Neuronal stem cell (in vitro differentiated cells): ENCODE results near the gene RALGAPA1.
"Not testable (repeated sequence)": the region's sequence is repeated elsewhere in the genome, so short reads cannot be mapped to it uniquely, and the experiment has no call there.

Experiments used
- DNase-seq: peaks from one replicate; pipeline ENCODE4 v3.0.0-alpha.2; 2013; ENCODE audit warnings: low spot score
- H2AFZ ChIP-seq: one replicate; pipeline ENCODE4 v1.6.1; 2013; ENCODE audit warnings: mild to moderate bottlenecking, low read length, inconsistent platforms
- H2AK5ac ChIP-seq: 2 replicates; pipeline ENCODE4 v1.6.1; 2013; ENCODE audit warnings: low read depth, mild to moderate bottlenecking, inconsistent platforms, low read length, moderate library complexity, mixed read lengths
- H2BK120ac ChIP-seq: 2 replicates; pipeline ENCODE4 v1.6.1; 2013; ENCODE audit warnings: low read depth, mild to moderate bottlenecking, inconsistent platforms, low read length, moderate library complexity, mixed read lengths
- H2BK12ac ChIP-seq: one replicate; pipeline ENCODE4 v1.6.1; 2013; ENCODE audit warnings: low read length, inconsistent platforms
- H2BK15ac ChIP-seq: 2 replicates; pipeline ENCODE4 v1.6.1; 2013; ENCODE audit warnings: mild to moderate bottlenecking, low read length, inconsistent platforms, mixed read lengths
- H2BK5ac ChIP-seq: one replicate; pipeline ENCODE4 v1.6.1; 2013; ENCODE audit warnings: inconsistent platforms, mild to moderate bottlenecking, low read length, moderate library complexity
- H3K14ac ChIP-seq: one replicate; pipeline ENCODE4 v1.6.1; 2013; ENCODE audit warnings: low read length, inconsistent platforms
- H3K18ac ChIP-seq: 2 replicates; pipeline ENCODE4 v1.6.1; 2013; ENCODE audit warnings: low read length, inconsistent platforms
- H3K23ac ChIP-seq: 2 replicates; pipeline ENCODE4 v1.6.1; 2013; ENCODE audit warnings: low read depth, mild to moderate bottlenecking, mixed read lengths, low read length, inconsistent platforms; ENCODE audit not compliant: poor library complexity
- H3K27ac ChIP-seq: replicated peaks from 3 replicates; pipeline ENCODE4 v1.5.1; 2013; ENCODE audit warnings: low read length, inconsistent platforms
- H3K27me3 ChIP-seq, 3 experiments: 2 replicates each; pipeline ENCODE4 v1.6.1; 2013; ENCODE audit warnings: low read length in 3 of 3, mild to moderate bottlenecking in 2 of 3, inconsistent platforms in 1 of 3, low read depth in 1 of 3, mixed read lengths in 1 of 3, moderate library complexity in 1 of 3; ENCODE audit not compliant: control insufficient read depth in 3 of 3, insufficient read depth in 3 of 3
- H3K36me3 ChIP-seq, 2 donors: replicated peaks in 1 of 2; 2 replicates each; pipeline ENCODE4 v1.6.1; 2013; ENCODE audit warnings: low read length in 2 of 2; ENCODE audit not compliant: control insufficient read depth in 2 of 2, insufficient read depth in 2 of 2
- H3K4ac ChIP-seq: 2 replicates; pipeline ENCODE4 v1.6.1; 2013; ENCODE audit warnings: inconsistent platforms, mild to moderate bottlenecking, low read length, moderate library complexity
- H3K4me1 ChIP-seq, 2 donors: 1 replicate in 1 of 2; 2 replicates in 1 of 2; pipeline ENCODE4 v1.6.1; 2013; ENCODE audit warnings: low read length in 2 of 2, low read depth in 1 of 2; ENCODE audit not compliant: control insufficient read depth in 2 of 2, insufficient read depth in 1 of 2
- H3K4me2 ChIP-seq: one replicate; pipeline ENCODE4 v1.6.1; 2013; ENCODE audit warnings: mild to moderate bottlenecking, low read length, inconsistent platforms; ENCODE audit not compliant: insufficient read depth, poor library complexity, severe bottlenecking
- H3K4me3 ChIP-seq, 2 donors: 2 replicates each; pipeline ENCODE4 v1.5.1; 2013; ENCODE audit warnings: low read length in 2 of 2, mild to moderate bottlenecking in 2 of 2, inconsistent platforms in 1 of 2, moderate library complexity in 1 of 2
- H3K79me1 ChIP-seq: one replicate; pipeline ENCODE4 v1.6.1; 2013; ENCODE audit warnings: low read depth, mild to moderate bottlenecking, inconsistent platforms, low read length, moderate library complexity
- H3K9ac ChIP-seq: one replicate; pipeline ENCODE4 v1.6.1; 2013; ENCODE audit warnings: mild to moderate bottlenecking, low read depth, low read length, inconsistent platforms; ENCODE audit not compliant: poor library complexity
- H3K9me3 ChIP-seq, 2 donors: replicated peaks in 1 of 2; 2 replicates each; pipeline versions ENCODE3 to v1.6.1; 2013; ENCODE audit warnings: low read length in 2 of 2, mild to moderate bottlenecking in 2 of 2, inconsistent platforms in 1 of 2, low read depth in 1 of 2, mixed read lengths in 1 of 2, moderate library complexity in 1 of 2; ENCODE audit not compliant: control insufficient read depth in 2 of 2, insufficient read depth in 1 of 2
- H4K8ac ChIP-seq: one replicate; pipeline ENCODE4 v1.6.1; 2013; ENCODE audit warnings: low read depth, mild to moderate bottlenecking, inconsistent platforms, low read length, moderate library complexity
- H4K91ac ChIP-seq: one replicate; pipeline ENCODE4 v1.6.1; 2013; ENCODE audit warnings: low read length, low read depth, mild to moderate bottlenecking, inconsistent platforms; ENCODE audit not compliant: poor library complexity
- WGBS, 2 donors: extraction: QIAGEN DNeasy Blood & Tissue Kit; methylation state at CpG; one replicate each; pipeline ENCODE4 v1.1.7; 2013; ENCODE audit warnings: missing lambda C conversion rate in 2 of 2, mixed read lengths in 1 of 2; ENCODE audit not compliant: insufficient read length in 2 of 2, insufficient replicate concordance in 1 of 2; ENCODE audit errors: extremely low coverage in 2 of 2; 5-methylcytosine and 5-hydroxymethylcytosine counted together

The RALGAPA1 gene

GRCh38 chr14:35626947-35627346 lies 182.1 kb downstream of the RALGAPA1 start:
- not testable (repeated sequence) for H3K23ac ChIP-seq, H3K4ac ChIP-seq, H3K27me3 ChIP-seq, H3K18ac ChIP-seq, H2BK15ac ChIP-seq, H2BK120ac ChIP-seq, H3K4me3 ChIP-seq, H2BK5ac ChIP-seq, H2BK12ac ChIP-seq, H3K9ac ChIP-seq, H3K4me1 ChIP-seq, H3K79me1 ChIP-seq, H3K27ac ChIP-seq, H3K4me2 ChIP-seq, H2AK5ac ChIP-seq, H4K91ac ChIP-seq, H3K14ac ChIP-seq, H3K9me3 ChIP-seq, H2AFZ ChIP-seq, DNase-seq, H4K8ac ChIP-seq
- no CpG with 5 or more reads among the region's 2 CpGs for WGBS, 2 donors
- peaks cover 0 to 11% of the 10 kb centered on the region in 2 donors for H3K36me3 ChIP-seq

- H3K4ac ChIP-seq, H4K91ac ChIP-seq, H3K23ac ChIP-seq, H2BK5ac ChIP-seq, H2AK5ac ChIP-seq, H3K4me1 ChIP-seq, DNase-seq, H2BK120ac ChIP-seq, H3K9ac ChIP-seq, H3K18ac ChIP-seq, H2AFZ ChIP-seq, H3K79me1 ChIP-seq, H3K27me3 ChIP-seq, H2BK15ac ChIP-seq, H3K14ac ChIP-seq, H3K4me2 ChIP-seq, H4K8ac ChIP-seq, H3K4me3 ChIP-seq, H3K9me3 ChIP-seq, H3K27ac ChIP-seq, H2BK12ac ChIP-seq: not testable (repeated sequence)
- H3K36me3 ChIP-seq, result peaks cover 0 to 11% of the 10 kb centered on the region in 2 donors
- WGBS, 2 donors, result no CpG with 5 or more reads among the region's 4 CpGs
Observed at GRCh38 chr14:35621996-35622395, 187.1 kb downstream of the RALGAPA1 start.

GRCh38 chr14:35619998-35620397 lies 189.1 kb downstream of the RALGAPA1 start:
- H3K27ac ChIP-seq, H3K4ac ChIP-seq, H3K14ac ChIP-seq, H3K4me3 ChIP-seq, H2AFZ ChIP-seq, H3K79me1 ChIP-seq, H2BK15ac ChIP-seq, H3K27me3 ChIP-seq, H4K8ac ChIP-seq, H4K91ac ChIP-seq, H2BK12ac ChIP-seq, H3K23ac ChIP-seq, H2AK5ac ChIP-seq, H2BK5ac ChIP-seq, DNase-seq, H3K18ac ChIP-seq, H3K9ac ChIP-seq, H2BK120ac ChIP-seq, H3K4me1 ChIP-seq, H3K9me3 ChIP-seq, H3K4me2 ChIP-seq: not testable (repeated sequence)
- peaks cover 0 to 11% of the 10 kb centered on the region in 2 donors for H3K36me3 ChIP-seq
- no CpG with 5 or more reads among the region's 6 CpGs for WGBS, 2 donors

GRCh38 chr14:35619461-35619860 lies 189.6 kb downstream of the RALGAPA1 start:
- not testable (repeated sequence) for H3K18ac ChIP-seq, H2BK12ac ChIP-seq

More at GRCh38 chr14:35619461-35619860, 189.6 kb downstream of the RALGAPA1 start:
- not testable (repeated sequence) for H3K27ac ChIP-seq, H3K9ac ChIP-seq, H3K4me3 ChIP-seq, H3K4me1 ChIP-seq, H3K27me3 ChIP-seq, H2BK15ac ChIP-seq, H2AK5ac ChIP-seq, H4K91ac ChIP-seq, H3K4ac ChIP-seq, H2AFZ ChIP-seq, H3K79me1 ChIP-seq, H2BK120ac ChIP-seq, H4K8ac ChIP-seq, H3K23ac ChIP-seq, H3K14ac ChIP-seq, H3K9me3 ChIP-seq, H2BK5ac ChIP-seq, DNase-seq, H3K36me3 ChIP-seq, H3K4me2 ChIP-seq
- no CpG with 5 or more reads among the region's 1 CpG for WGBS, 2 donors
